ENCODE results near the gene SNRNP70.
"Not testable (repeated sequence)": the region's sequence is repeated elsewhere in the genome, so short reads cannot be mapped to it uniquely, and the experiment has no call there.

Gene SNRNP70

GRCh38 chr19:49120325-49120683 is 35.1 kb downstream of the SNRNP70 start:
- no peak for DNase-seq (ENCODE audit: low spot score)

GRCh38 chr19:49120868-49121267 is 35.6 kb downstream of the SNRNP70 start:
- DNase-seq (ENCODE audit: low spot score) = no peak

- not testable (repeated sequence) for DNase-seq (ENCODE audit: low spot score)
Measured at GRCh38 chr19:49121841-49122240, 36.6 kb downstream of the SNRNP70 start.

GRCh38 chr19:49123285-49123684 is 38.0 kb downstream of the SNRNP70 start:
- DNase-seq (ENCODE audit: low spot score) = not testable (repeated sequence)

- DNase-seq (ENCODE audit: low spot score) = no peak
Measured at GRCh38 chr19:49125025-49125731, 39.9 kb downstream of the SNRNP70 start.

- no peak for DNase-seq (ENCODE audit: low spot score)
Measured at GRCh38 chr19:49126575-49126974, 41.3 kb downstream of the SNRNP70 start.

GRCh38 chr19:49127225-49127624 is 42.0 kb downstream of the SNRNP70 start:
- not testable (repeated sequence) for DNase-seq (ENCODE audit: low spot score)

- DNase-seq (ENCODE audit: low spot score) = peak; percentile 97
Measured at GRCh38 chr19:49127674-49128544, 42.7 kb downstream of the SNRNP70 start.

- no peak for DNase-seq (ENCODE audit: low spot score)
Measured at GRCh38 chr19:49128545-49129237, 43.4 kb downstream of the SNRNP70 start.

- DNase-seq (ENCODE audit: low spot score) = no peak
Measured at GRCh38 chr19:49129238-49129583, 44.0 kb downstream of the SNRNP70 start.

GRCh38 chr19:49130325-49130724 is 45.1 kb downstream of the SNRNP70 start:
- DNase-seq (ENCODE audit: low spot score) = no peak

GRCh38 chr19:49132974-49133609 is 47.8 kb downstream of the SNRNP70 start:
- DNase-seq (ENCODE audit: low spot score) = no peak

- DNase-seq (ENCODE audit: low spot score) = no peak
Measured at GRCh38 chr19:49133621-49134454, 48.6 kb downstream of the SNRNP70 start.

- no peak for DNase-seq (ENCODE audit: low spot score)
Measured at GRCh38 chr19:49135686-49136085, 50.4 kb downstream of the SNRNP70 start.

- DNase-seq (ENCODE audit: low spot score) = no peak
Measured at GRCh38 chr19:49136771-49137171, 51.5 kb downstream of the SNRNP70 start.

- DNase-seq (ENCODE audit: low spot score) = no peak
Measured at GRCh38 chr19:49140951-49141350, 55.7 kb downstream of the SNRNP70 start.

GRCh38 chr19:49141352-49141751 is 56.1 kb downstream of the SNRNP70 start:
- no peak for DNase-seq (ENCODE audit: low spot score)

- DNase-seq (ENCODE audit: low spot score) = peak; percentile 82
Measured at GRCh38 chr19:49142866-49143335, 57.6 kb downstream of the SNRNP70 start.

GRCh38 chr19:49145573-49146407 is 60.5 kb downstream of the SNRNP70 start:
- peak; percentile 65 for DNase-seq (ENCODE audit: low spot score)

GRCh38 chr19:49146408-49146770 is 61.1 kb downstream of the SNRNP70 start:
- not testable (repeated sequence) for DNase-seq (ENCODE audit: low spot score)

Measured in putamen (tissue), 1 donor.